Measurements from ENCODE around the gene RSU1.
A peak's percentile ranks its signal among the peaks of the same experiment; 100 is the strongest.

RSU1 gene

GRCh38 chr10:16742165-16742960, 74.9 kb downstream of the RSU1 start:
- no peak for DNase-seq

GRCh38 chr10:16741540-16741939, 75.7 kb downstream of the RSU1 start:
- DNase-seq = no peak

GRCh38 chr10:16737420-16737819, 79.8 kb downstream of the RSU1 start:
- DNase-seq = no peak

DNA sequence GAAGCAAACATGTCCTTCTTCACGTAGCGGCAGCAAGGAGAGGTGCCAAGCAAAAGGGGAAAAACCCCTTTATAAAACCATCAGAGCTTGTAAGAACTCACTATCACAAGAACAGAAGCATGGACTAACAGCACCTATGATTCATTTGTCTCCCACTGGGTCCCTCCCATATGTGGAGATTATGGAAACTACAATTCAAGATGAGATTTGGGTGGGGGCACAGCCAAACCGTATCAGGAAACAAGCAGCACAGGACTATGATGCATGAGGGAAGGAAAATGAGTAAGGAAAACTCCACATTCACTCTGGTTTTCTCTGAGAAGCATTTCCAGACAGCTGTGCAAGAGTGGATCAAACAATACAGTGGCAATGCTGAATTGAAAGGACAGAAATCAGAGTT, 81.6 kb downstream of the RSU1 start:
- DNase-seq = peak in 1 of 56 donors; percentile 3

- no peak for DNase-seq
Measured at GRCh38 chr10:16732376-16732775, 84.8 kb downstream of the RSU1 start.

DNA sequence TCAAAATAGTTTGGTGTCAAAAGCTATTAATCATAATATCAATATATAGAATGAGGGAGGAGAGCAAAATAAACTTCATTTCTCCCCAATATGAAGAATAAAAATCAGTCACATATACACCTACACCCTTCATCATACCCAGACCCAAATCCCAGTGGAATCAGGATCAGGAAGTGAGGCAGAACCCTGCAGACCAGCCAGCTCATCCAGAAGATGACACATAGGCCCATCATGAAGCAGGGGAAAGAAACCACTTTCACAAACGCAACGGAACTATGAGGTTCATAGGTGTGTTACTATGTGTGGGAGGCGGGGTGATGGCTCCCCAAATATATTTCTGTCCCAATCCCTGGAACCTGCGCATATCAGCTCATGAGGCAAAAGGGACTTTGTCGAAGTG, 89.0 kb downstream of the RSU1 start:
- no peak for DNase-seq

- no peak for DNase-seq
Measured at GRCh38 chr10:16727666-16728065, 89.6 kb downstream of the RSU1 start.

DNA sequence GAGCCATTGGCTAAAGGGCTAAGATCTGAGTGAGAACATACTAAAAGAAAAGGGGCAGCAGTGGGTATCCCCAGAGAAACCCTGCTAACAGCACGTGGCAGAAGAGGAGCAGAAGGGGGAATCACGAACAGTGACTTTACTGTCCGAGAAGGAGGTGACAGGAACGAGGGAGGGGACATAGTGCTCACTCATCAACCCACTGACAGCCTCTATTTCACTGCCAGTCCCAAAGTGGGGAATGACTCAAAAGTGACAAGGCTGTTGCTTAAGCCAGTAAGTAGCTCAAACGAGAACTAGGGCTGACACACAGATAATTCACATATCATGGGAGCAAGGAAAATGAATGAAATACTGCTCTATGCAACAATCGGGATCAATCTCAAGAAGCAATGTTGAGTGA, 92.7 kb downstream of the RSU1 start:
- DNase-seq = no peak

GRCh38 chr10:16720812-16721211, 96.4 kb downstream of the RSU1 start:
- DNase-seq = no peak

DNA sequence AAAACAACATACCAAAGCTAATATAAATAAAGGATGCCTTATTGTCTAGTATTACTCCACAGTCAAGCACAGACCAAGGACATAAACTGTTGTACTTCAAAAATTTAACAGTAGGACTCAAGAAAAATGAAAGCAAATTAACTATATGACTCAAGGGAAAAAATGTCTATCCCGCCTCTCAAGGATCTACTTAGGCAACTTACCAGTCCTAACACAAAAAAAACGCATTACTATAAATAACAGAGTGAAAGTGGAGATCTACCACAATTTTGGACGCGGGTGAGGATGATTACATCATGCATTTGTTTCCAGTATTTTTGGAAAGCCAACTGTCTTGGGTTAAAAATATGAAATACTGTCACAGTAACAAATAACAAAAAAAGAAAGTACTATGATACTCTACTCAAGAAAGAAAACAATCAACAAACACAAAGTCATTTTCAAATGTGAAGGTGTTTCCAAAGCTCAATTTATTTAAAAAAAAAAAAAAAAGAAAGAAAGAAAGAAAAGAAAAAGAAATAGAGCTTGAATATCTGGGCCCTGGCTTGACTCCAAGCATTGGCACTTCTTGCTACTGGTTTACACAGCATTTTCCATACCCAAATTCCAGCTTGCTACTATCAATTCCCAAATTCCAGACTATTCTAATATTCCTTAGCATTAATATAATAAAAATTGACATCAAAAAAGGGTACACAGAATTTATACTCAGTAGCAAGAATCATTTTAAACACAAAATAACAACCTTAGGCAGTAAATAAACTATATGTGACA, 99.4 kb downstream of the RSU1 start:
- DNase-seq = no peak

DNA sequence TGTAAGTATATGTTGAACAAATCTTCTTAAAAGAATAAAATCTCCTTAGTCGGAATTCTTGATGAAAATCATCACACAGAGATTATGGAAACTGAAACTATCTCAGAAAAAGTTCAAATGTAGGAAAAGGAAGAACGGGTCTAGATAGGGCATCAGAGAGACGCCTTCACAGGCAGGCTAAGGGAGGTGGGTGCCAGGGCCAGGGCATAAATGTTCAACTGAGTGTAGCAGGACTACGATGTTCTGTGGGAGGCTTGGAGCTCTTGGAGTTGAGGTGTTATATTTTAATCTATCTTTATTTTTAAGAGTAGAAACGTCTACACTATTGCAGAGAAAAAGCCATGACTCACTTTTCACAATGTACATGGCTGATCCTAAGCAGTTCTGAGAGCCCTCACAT, 101.2 kb downstream of the RSU1 start:
- no peak for DNase-seq

- DNase-seq = no peak
Measured at GRCh38 chr10:16713290-16713689, 103.9 kb downstream of the RSU1 start.

- no peak for DNase-seq
Measured at GRCh38 chr10:16712883-16713282, 104.3 kb downstream of the RSU1 start.

- no peak for DNase-seq
Measured at GRCh38 chr10:16700331-16700730, 116.9 kb downstream of the RSU1 start.

- DNase-seq = no peak
Measured at GRCh38 chr10:16699435-16700057, 117.7 kb downstream of the RSU1 start.

GRCh38 chr10:16698461-16698860, 118.8 kb downstream of the RSU1 start:
- DNase-seq = no peak

GRCh38 chr10:16690417-16690816, 126.8 kb downstream of the RSU1 start:
- DNase-seq = no peak

DNA sequence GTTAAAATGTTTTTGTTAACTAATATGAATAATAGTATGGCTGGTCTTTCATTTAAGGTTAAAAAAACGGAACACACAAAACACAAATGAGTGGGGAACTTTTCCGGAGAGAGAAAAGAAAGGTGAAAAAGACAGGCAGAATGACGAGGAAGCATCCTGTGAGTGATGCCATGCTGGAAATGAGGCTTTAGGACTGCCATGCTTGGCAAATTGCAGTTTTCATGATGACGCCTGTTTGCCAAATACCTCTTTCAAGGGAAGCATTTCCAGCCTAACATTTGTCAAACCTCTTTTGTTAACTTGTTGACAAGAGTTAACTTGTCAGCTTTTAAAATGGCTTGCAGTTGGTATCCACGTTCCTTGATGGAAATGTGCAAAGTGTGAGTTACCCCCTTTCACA, 127.5 kb downstream of the RSU1 start:
- no peak for DNase-seq

- DNase-seq = no peak
Measured at GRCh38 chr10:16689227-16689626, 128.0 kb downstream of the RSU1 start.

GRCh38 chr10:16686054-16686902, 130.9 kb downstream of the RSU1 start:
- DNase-seq = no peak

GRCh38 chr10:16685551-16685950, 131.7 kb downstream of the RSU1 start:
- DNase-seq = no peak
